Cardiac muscle cell (in vitro differentiated cells and primary cell): ENCODE measurements around the gene CLMN. TPM values are rescaled to one million over a fixed set of nuclear protein-coding genes. Genes with fewer than 3 reads are reported as not detected.
"Not testable (repeated sequence)": the region's sequence is repeated elsewhere in the genome, so short reads cannot be mapped to it uniquely, and the experiment has no call there.

Experiments
- DNase-seq, 2 donors: peaks; one replicate each; pipeline versions ENCODE4 v3.0.0 to v3.0.0-alpha.2; 2010 to 2017; ENCODE audit warnings: low read depth in 1 of 2, low spot score in 1 of 2
- H3K27ac ChIP-seq: fragments of 200-600 bp; sonication (generic); 2 replicates; pipeline ENCODE4 v1.5.1; 2016
- H3K27me3 ChIP-seq: fragments of 200-600 bp; sonication (generic); 2 replicates; pipeline ENCODE4 v1.6.0; 2016; ENCODE audit warnings: control low read depth
- H3K36me3 ChIP-seq: fragments of 200-600 bp; sonication (generic); 2 replicates; pipeline ENCODE4 v1.5.1; 2016; ENCODE audit warnings: control low read depth
- H3K4me1 ChIP-seq: fragments of 200-600 bp; sonication (generic); 2 replicates; pipeline ENCODE4 v1.8.1; 2017; ENCODE audit warnings: low read depth, mild to moderate bottlenecking, mixed run types
- H3K4me3 ChIP-seq: fragments of 200-600 bp; sonication (generic); 2 replicates; pipeline ENCODE4 v1.5.1; 2016; ENCODE audit warnings: mild to moderate bottlenecking
- H3K9me3 ChIP-seq: fragments of 200-600 bp; sonication (generic); 2 replicates; pipeline ENCODE4 v1.5.1; 2017; ENCODE audit warnings: low read depth, mild to moderate bottlenecking, control low read depth
- CTCF ChIP-seq: IDR thresholded peaks from 2 replicates; pipeline ENCODE4 v1.5.1; 2012; ENCODE audit warnings: low read depth, mild to moderate bottlenecking, low read length
- polyA plus RNA-seq: library from polyadenylated mRNA; unstranded; fragments of >200 nt; fragmentation: Nextera tagmentation; extraction: Ambion mirVana; gene quantifications from 2 replicates; pipeline ENCODE4 v1.2.1, GENCODE V29; 2016
- total RNA-seq: library from RNA; depleted of rRNA; stranded (reverse); fragments of >200 nt; gene quantifications from 2 replicates; pipeline ENCODE4 v1.2.3, GENCODE V29; 2016

CLMN gene
- total and polyA plus RNA-seq, 2 experiments from 2014 or later = 0.98 to 1.3 TPM

- DNase-seq = no peak
- Histone ChIP-seq H3K36me3 (no peaks in the 10 kb centered on the region), H3K27ac (no peak overlapping the region), H3K4me3 (no peak overlapping the region), H3K4me1 (no peaks in the 10 kb centered on the region), H3K27me3 (peaks cover 8% of the 10 kb centered on the region), H3K9me3 (no peaks in the 10 kb centered on the region)
- no peak for TF ChIP-seq CTCF
Measured at GRCh38 chr14:95182379-95182778, 137.3 kb downstream of the CLMN start.

- Histone ChIP-seq H3K9me3 (no peaks in the 10 kb centered on the region), H3K4me1 (no peaks in the 10 kb centered on the region), H3K27ac (no peak overlapping the region), H3K36me3 (no peaks in the 10 kb centered on the region), H3K27me3 (peaks cover 8% of the 10 kb centered on the region), H3K4me3 (no peak overlapping the region)
- TF ChIP-seq CTCF = no peak
- DNase-seq = peak in 1 of 2 donors; percentile 12
Measured at GRCh38 chr14:95180966-95181741, 138.6 kb downstream of the CLMN start.

GRCh38 chr14:95175670-95176069, 144.0 kb downstream of the CLMN start:
- not testable (repeated sequence) for H3K4me1 ChIP-seq, H3K27me3 ChIP-seq, DNase-seq, H3K4me3 ChIP-seq, H3K27ac ChIP-seq, H3K36me3 ChIP-seq, H3K9me3 ChIP-seq

DNA sequence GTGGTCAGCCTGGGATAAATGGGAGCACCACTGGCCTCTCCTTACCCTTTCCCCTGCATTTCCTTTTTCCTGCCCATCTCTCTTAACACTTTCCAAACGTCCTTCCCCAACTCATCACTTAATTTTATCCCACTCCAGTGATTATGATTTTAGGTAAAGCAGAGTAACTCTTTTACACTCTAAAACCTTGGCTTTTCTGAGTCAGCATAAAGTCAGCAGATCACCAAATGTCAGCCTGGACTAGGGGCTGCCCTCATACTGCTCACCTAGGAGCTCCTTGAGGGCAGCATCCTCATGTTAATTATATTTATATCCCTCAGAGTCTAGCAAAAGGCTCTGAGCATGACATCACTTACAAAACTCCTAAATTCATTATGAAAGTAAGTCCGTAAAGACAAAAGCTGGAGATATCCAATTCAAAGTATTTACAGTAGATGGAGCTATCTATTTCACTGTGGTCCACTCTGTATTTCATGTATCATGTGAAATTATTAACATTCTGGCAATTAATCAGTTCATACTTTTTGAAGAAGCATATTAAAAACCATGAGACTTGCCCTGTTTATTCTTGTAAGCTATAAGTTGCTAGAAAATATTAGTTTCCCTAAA, 145.4 kb downstream of the CLMN start:
- H3K4me3 ChIP-seq = no peak overlapping the region
- peak; percentile 34 for TF ChIP-seq CTCF
- H3K4me1 ChIP-seq = no peaks in the 10 kb centered on the region
- H3K27ac ChIP-seq = no peak overlapping the region
- no peaks in the 10 kb centered on the region for H3K9me3 ChIP-seq
- H3K36me3 ChIP-seq = no peaks in the 10 kb centered on the region
- no peaks in the 10 kb centered on the region for H3K27me3 ChIP-seq
- peak in 1 of 2 donors; percentile 41 for DNase-seq

DNA sequence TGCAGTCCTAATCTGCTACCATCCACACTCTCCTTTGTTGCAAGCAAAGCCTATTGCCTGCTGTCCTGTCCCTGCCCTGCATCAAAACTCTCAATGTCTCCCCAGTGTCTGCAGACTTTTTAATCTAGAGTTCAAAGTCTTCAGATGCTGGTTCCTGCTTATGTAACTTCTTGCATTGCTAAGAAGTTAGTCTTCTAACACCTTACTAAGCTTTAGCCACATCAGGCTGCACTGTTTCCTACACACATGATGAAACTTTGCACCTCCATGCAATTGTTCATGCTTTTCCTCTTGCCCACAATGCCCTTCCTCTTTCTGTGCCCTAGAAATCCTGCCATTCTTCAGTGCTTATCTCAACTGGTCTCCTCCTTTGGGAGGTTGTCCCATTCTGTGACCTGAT, 146.2 kb downstream of the CLMN start:
- Histone ChIP-seq H3K27me3 (no peaks in the 10 kb centered on the region), H3K27ac (no peak overlapping the region), H3K4me1 (no peaks in the 10 kb centered on the region), H3K4me3 (no peak overlapping the region), H3K9me3 (no peaks in the 10 kb centered on the region), H3K36me3 (no peaks in the 10 kb centered on the region)
- no peak for TF ChIP-seq CTCF
- no peak for DNase-seq

GRCh38 chr14:95167177-95167576, 152.5 kb downstream of the CLMN start:
- no peak for TF ChIP-seq CTCF
- H3K36me3 ChIP-seq = no peaks in the 10 kb centered on the region
- no peak overlapping the region for H3K4me3 ChIP-seq

More at GRCh38 chr14:95167177-95167576, 152.5 kb downstream of the CLMN start:
- peaks cover 14% of the 10 kb centered on the region for H3K4me1 ChIP-seq
- no peak overlapping the region for H3K27ac ChIP-seq
- DNase-seq = no peak
- H3K27me3 ChIP-seq = no peaks in the 10 kb centered on the region
- no peaks in the 10 kb centered on the region for H3K9me3 ChIP-seq
